ENCODE measurements around the gene MCF2L.

Gene MCF2L

GRCh38 chr13:112997188-112998130 lies 28.4 kb downstream of the MCF2L start:
- no peak for DNase-seq

GRCh38 chr13:112998521-112999280 lies 29.7 kb downstream of the MCF2L start:
- no peak for DNase-seq

- no peak for DNase-seq
Observed at GRCh38 chr13:112999414-113000177, 30.6 kb downstream of the MCF2L start.

GRCh38 chr13:113000575-113000974 lies 31.6 kb downstream of the MCF2L start:
- DNase-seq = no peak

- no peak for DNase-seq
Observed at GRCh38 chr13:113001241-113002140, 32.5 kb downstream of the MCF2L start.

- no peak for DNase-seq
Observed at GRCh38 chr13:113002206-113002912, 33.3 kb downstream of the MCF2L start.

- DNase-seq = no peak
Observed at GRCh38 chr13:113002913-113003290, 33.9 kb downstream of the MCF2L start.

GRCh38 chr13:113004126-113004525 lies 35.1 kb downstream of the MCF2L start:
- DNase-seq = no peak

GRCh38 chr13:113005076-113005865 lies 36.3 kb downstream of the MCF2L start:
- no peak for DNase-seq

- DNase-seq = no peak
Observed at GRCh38 chr13:113005997-113006396, 37.0 kb downstream of the MCF2L start.

- no peak for DNase-seq
Observed at GRCh38 chr13:113006660-113007059, 37.6 kb downstream of the MCF2L start.

- no peak for DNase-seq
Observed at GRCh38 chr13:113008851-113009250, 39.8 kb downstream of the MCF2L start.

GRCh38 chr13:113009743-113010509 lies 40.9 kb downstream of the MCF2L start:
- no peak for DNase-seq

- no peak for DNase-seq
Observed at GRCh38 chr13:113010510-113010865, 41.5 kb downstream of the MCF2L start.

GRCh38 chr13:113013303-113013702 lies 44.3 kb downstream of the MCF2L start:
- no peak for DNase-seq

GRCh38 chr13:113013878-113014751 lies 45.1 kb downstream of the MCF2L start:
- no peak for DNase-seq

- no peak for DNase-seq
Observed at GRCh38 chr13:113014752-113015745, 46.0 kb downstream of the MCF2L start.

Data from CD4-positive, alpha-beta T cell treated with Interleukin-17A for 4 hours (primary cell).